Keratinocyte (primary cell): ENCODE measurements around the gene INVS.

Experiments
- EZH2 ChIP-seq: IDR thresholded peaks from one replicate; pipeline ENCODE4 v1.6.1; 2012; ENCODE audit warnings: inconsistent platforms, mild to moderate bottlenecking, low read length, moderate library complexity
- TF ChIP-seq, protein P1 (sequence below), 3 experiments: IDR thresholded peaks in 1 of 3; conservative IDR thresholded peaks in 1 of 3; optimal IDR thresholded peaks in 1 of 3; 2 replicates in 2 of 3; 3 replicates in 1 of 3; pipeline versions ENCODE3 to v1.5.1; 2011; ENCODE audit warnings: low read length in 3 of 3, mild to moderate bottlenecking in 3 of 3, moderate library complexity in 2 of 3, control low read depth in 1 of 3, inconsistent platforms in 1 of 3; ENCODE audit not compliant: insufficient read depth in 2 of 3; ENCODE audit errors: extremely low read depth in 1 of 3

DNA sequence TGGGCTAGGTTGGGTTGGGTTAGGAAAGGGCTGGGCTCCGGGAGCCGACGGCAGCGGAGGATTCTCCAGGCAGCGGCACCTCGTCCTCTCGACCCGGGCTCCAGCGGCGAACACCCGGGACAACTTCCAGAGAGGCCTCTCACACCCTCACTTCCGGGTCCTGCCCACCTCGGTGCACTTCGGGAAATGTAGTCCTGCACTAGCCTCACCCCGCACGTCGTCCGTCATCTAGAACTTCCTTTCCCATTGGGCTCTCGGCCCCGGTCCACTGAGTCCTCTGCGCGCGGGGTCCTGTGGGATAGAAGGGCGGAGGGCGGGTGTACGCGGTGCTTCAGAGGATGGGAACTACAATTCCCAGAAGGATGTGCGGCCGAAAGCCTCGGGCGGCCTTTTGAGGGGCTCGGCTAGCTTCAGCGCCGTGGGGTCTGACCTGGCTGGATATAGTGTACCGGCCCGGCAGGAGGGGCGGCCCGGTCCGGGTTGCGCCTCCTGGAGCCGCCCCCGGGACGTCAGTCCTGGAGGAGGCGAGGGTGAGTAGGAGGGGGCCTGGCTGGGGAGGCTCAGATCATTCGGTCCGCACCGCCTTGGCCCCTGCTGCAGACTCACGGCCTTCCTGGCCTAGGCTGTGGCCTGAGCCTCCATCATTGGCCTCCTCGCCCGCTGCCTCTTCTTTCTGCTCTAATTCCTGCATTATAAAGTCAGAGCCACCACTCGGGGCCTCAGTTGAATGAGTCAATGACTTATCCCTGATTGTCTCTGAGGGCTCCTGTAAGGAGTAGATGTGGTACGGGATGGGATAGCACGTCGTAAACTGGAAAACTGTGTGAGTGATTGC lies at the start of gene INVS, which contains the start of gene ERP44:
- TF ChIP-seq, protein P1, sequence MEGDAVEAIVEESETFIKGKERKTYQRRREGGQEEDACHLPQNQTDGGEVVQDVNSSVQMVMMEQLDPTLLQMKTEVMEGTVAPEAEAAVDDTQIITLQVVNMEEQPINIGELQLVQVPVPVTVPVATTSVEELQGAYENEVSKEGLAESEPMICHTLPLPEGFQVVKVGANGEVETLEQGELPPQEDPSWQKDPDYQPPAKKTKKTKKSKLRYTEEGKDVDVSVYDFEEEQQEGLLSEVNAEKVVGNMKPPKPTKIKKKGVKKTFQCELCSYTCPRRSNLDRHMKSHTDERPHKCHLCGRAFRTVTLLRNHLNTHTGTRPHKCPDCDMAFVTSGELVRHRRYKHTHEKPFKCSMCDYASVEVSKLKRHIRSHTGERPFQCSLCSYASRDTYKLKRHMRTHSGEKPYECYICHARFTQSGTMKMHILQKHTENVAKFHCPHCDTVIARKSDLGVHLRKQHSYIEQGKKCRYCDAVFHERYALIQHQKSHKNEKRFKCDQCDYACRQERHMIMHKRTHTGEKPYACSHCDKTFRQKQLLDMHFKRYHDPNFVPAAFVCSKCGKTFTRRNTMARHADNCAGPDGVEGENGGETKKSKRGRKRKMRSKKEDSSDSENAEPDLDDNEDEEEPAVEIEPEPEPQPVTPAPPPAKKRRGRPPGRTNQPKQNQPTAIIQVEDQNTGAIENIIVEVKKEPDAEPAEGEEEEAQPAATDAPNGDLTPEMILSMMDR (optimal IDR thresholded peaks at IDR 0.05 in 1 of 3, IDR thresholded peaks at IDR 0.05 in 1 of 3, conservative IDR thresholded peaks at IDR 0.05 in 1 of 3; ENCODE audit: extremely low read depth in 1 of 3, insufficient read depth in 2 of 3, low read length in 3 of 3): no peak
- no peak for TF ChIP-seq EZH2
